H9 (cell line): ENCODE measurements around the gene BPIFB4. TPM values are rescaled to one million over a fixed set of nuclear protein-coding genes. Genes with fewer than 3 reads are reported as not detected.

Experiments
- DNase-seq: peaks from one replicate; pipeline ENCODE4 v3.0.0-alpha.2; 2017
- H2AFZ ChIP-seq: one replicate; pipeline ENCODE4 v1.6.1; 2013; ENCODE audit warnings: mild to moderate bottlenecking, low read length, control low read depth, moderate library complexity
- H2AK5ac ChIP-seq: 2 replicates; pipeline ENCODE4 v1.6.1; 2013; ENCODE audit warnings: low read length, control low read depth, mixed read lengths; ENCODE audit not compliant: insufficient read length
- H2BK120ac ChIP-seq: one replicate; pipeline ENCODE4 v1.6.1; 2013; ENCODE audit warnings: low read depth, mild to moderate bottlenecking, low read length, control low read depth, inconsistent platforms; ENCODE audit not compliant: poor library complexity, severe bottlenecking
- H2BK12ac ChIP-seq: 2 replicates; pipeline ENCODE4 v1.6.1; 2013; ENCODE audit warnings: low read length, control low read depth, mixed read lengths, low read depth; ENCODE audit not compliant: insufficient read length
- H2BK15ac ChIP-seq: 2 replicates; pipeline ENCODE4 v1.6.1; 2013; ENCODE audit warnings: low read depth, low read length, control low read depth
- H2BK20ac ChIP-seq: one replicate; pipeline ENCODE4 v1.6.1; 2013; ENCODE audit warnings: low read depth, mild to moderate bottlenecking, low read length, control low read depth, inconsistent platforms; ENCODE audit not compliant: poor library complexity, severe bottlenecking
- H2BK5ac ChIP-seq: 2 replicates; pipeline ENCODE4 v1.6.1; 2013; ENCODE audit warnings: low read length, control low read depth, mixed read lengths; ENCODE audit not compliant: insufficient read length
- H3K14ac ChIP-seq: 2 replicates; pipeline ENCODE4 v1.6.1; 2013; ENCODE audit warnings: low read length, control low read depth; ENCODE audit not compliant: insufficient read depth
- H3K18ac ChIP-seq: 2 replicates; pipeline ENCODE4 v1.6.1; 2013; ENCODE audit warnings: low read depth, mild to moderate bottlenecking, mixed read lengths, low read length, control low read depth; ENCODE audit not compliant: insufficient read length
- H3K23ac ChIP-seq: 2 replicates; pipeline ENCODE4 v1.6.1; 2013; ENCODE audit warnings: low read length, control low read depth, mixed read lengths, low read depth; ENCODE audit not compliant: insufficient read length
- H3K23me2 ChIP-seq: 2 replicates; pipeline ENCODE4 v1.6.1; 2013; ENCODE audit warnings: low read depth, mild to moderate bottlenecking, mixed read lengths, low read length, control low read depth; ENCODE audit not compliant: insufficient read length, poor library complexity, severe bottlenecking
- H3K27ac ChIP-seq: 2 replicates; pipeline ENCODE4 v1.5.1; 2013; ENCODE audit warnings: low read length, control low read depth, mixed read lengths, low read depth; ENCODE audit not compliant: insufficient read length
- H3K27me3 ChIP-seq: 2 replicates; pipeline ENCODE4 v1.6.1; 2013; ENCODE audit warnings: low read length, control low read depth, inconsistent platforms; ENCODE audit not compliant: insufficient read depth
- H3K4ac ChIP-seq: 2 replicates; pipeline ENCODE4 v1.6.1; 2013; ENCODE audit warnings: low read depth, mild to moderate bottlenecking, control low read depth, inconsistent platforms, low read length, moderate library complexity
- H3K4me1 ChIP-seq: 2 replicates; pipeline ENCODE4 v1.6.1; 2013; ENCODE audit warnings: low read length, control low read depth, inconsistent platforms; ENCODE audit not compliant: insufficient read depth
- H3K4me2 ChIP-seq: 2 replicates; pipeline ENCODE4 v1.6.1; 2013; ENCODE audit warnings: low read length, control low read depth, mixed read lengths; ENCODE audit not compliant: insufficient read length, insufficient read depth
- H3K56ac ChIP-seq: 2 replicates; pipeline ENCODE4 v1.6.1; 2013; ENCODE audit warnings: low read depth, mild to moderate bottlenecking, mixed read lengths, low read length, control low read depth; ENCODE audit not compliant: insufficient read length
- H3K79me1 ChIP-seq: 2 replicates; pipeline ENCODE4 v1.6.1; 2013; ENCODE audit warnings: low read depth, mild to moderate bottlenecking, moderate library complexity, low read length, control low read depth, inconsistent platforms; ENCODE audit not compliant: insufficient read depth, poor library complexity, severe bottlenecking
- H3K79me2 ChIP-seq: 2 replicates; pipeline ENCODE4 v1.6.1; 2013; ENCODE audit warnings: low read length, control low read depth, inconsistent platforms; ENCODE audit not compliant: insufficient read depth
- H3K9ac ChIP-seq: 2 replicates; pipeline ENCODE4 v1.6.1; 2013; ENCODE audit warnings: low read length, control low read depth, mixed read lengths; ENCODE audit not compliant: insufficient read length; ENCODE audit errors: extremely low read depth
- H3K9me3 ChIP-seq: one replicate; pipeline ENCODE4 v1.6.1; 2013; ENCODE audit warnings: low read depth, low read length, inconsistent platforms; ENCODE audit not compliant: control insufficient read depth
- H3T11ph ChIP-seq: one replicate; pipeline ENCODE4 v1.6.1; 2013; ENCODE audit warnings: mild to moderate bottlenecking, low read length, control low read depth, inconsistent platforms
- H4K20me1 ChIP-seq: one replicate; pipeline ENCODE4 v1.6.1; 2013; ENCODE audit not compliant: control insufficient read depth, insufficient read length, insufficient read depth
- H4K5ac ChIP-seq: 2 replicates; pipeline ENCODE4 v1.6.1; 2013; ENCODE audit warnings: low read depth, mild to moderate bottlenecking, mixed read lengths, low read length, control low read depth; ENCODE audit not compliant: insufficient read length
- H4K8ac ChIP-seq: replicated peaks from 2 replicates; pipeline ENCODE4 v1.6.1; 2013; ENCODE audit warnings: low read length, control low read depth, mixed read lengths, low read depth; ENCODE audit not compliant: insufficient read length
- H4K91ac ChIP-seq: 2 replicates; pipeline ENCODE4 v1.6.1; 2013; ENCODE audit warnings: low read depth, mild to moderate bottlenecking, moderate library complexity, mixed read lengths, low read length, control low read depth; ENCODE audit not compliant: insufficient read length
- H3K27ac Mint-ChIP-seq, 3 experiments: 2 replicates in 2 of 3; 3 replicates in 1 of 3; pipeline ENCODE4 v1.8.0; 2020 to 2021; ENCODE audit warnings: mixed read lengths in 3 of 3, mild to moderate bottlenecking in 1 of 3, moderate library complexity in 1 of 3
- H3K27me3 Mint-ChIP-seq: 2 replicates; pipeline ENCODE4 v1.8.0; 2021; ENCODE audit warnings: low read depth, mild to moderate bottlenecking, moderate library complexity, mixed read lengths
- H3K36me3 Mint-ChIP-seq, 3 experiments: 2 replicates in 2 of 3; 3 replicates in 1 of 3; pipeline ENCODE4 v1.8.0; 2020 to 2021; ENCODE audit warnings: low read depth in 3 of 3, mixed read lengths in 3 of 3; ENCODE audit not compliant: insufficient read depth in 1 of 3
- H3K4me1 Mint-ChIP-seq, 2 experiments: 2 replicates each; pipeline ENCODE4 v1.8.0; 2020; ENCODE audit warnings: mixed read lengths in 2 of 2
- H3K4me3 Mint-ChIP-seq, 2 experiments: 2 replicates in 1 of 2; 3 replicates in 1 of 2; pipeline ENCODE4 v1.8.0; 2020 to 2021; ENCODE audit warnings: mild to moderate bottlenecking in 2 of 2, mixed read lengths in 2 of 2, moderate library complexity in 1 of 2
- H3K9me3 Mint-ChIP-seq, 2 experiments: 2 replicates in 1 of 2; 3 replicates in 1 of 2; pipeline ENCODE4 v1.8.0; 2020; ENCODE audit warnings: mild to moderate bottlenecking in 2 of 2, mixed read lengths in 2 of 2, moderate library complexity in 1 of 2
- CTCF ChIP-seq: fragments of 200-600 bp; sonication (generic); conservative IDR thresholded peaks from 3 replicates; pipeline ENCODE4 v1.8.0; 2021; ENCODE audit warnings: antibody characterized with exemption, mild to moderate bottlenecking
- WGBS: extraction: QIAGEN DNeasy Blood & Tissue Kit; methylation state at CpG from one replicate; pipeline ENCODE4 v1.1.7; 2013; ENCODE audit warnings: missing lambda C conversion rate, low lambda C conversion rate, mixed read lengths; ENCODE audit not compliant: insufficient read length; ENCODE audit errors: extremely low coverage; 5-methylcytosine and 5-hydroxymethylcytosine counted together
- total RNA-seq: library from RNA; stranded (reverse); gene quantifications from 2 replicates; pipeline ENCODE4 v1.2.1, GENCODE V29; 2021

BPIFB4 gene
- total RNA-seq, 1 experiment from 2014 or later: not detected

GRCh38 chr20:33091693-33092092 lies 12.2 kb downstream of the BPIFB4 start:
- H3K27me3 Mint-ChIP-seq: peaks cover 15% of the 10 kb centered on the region
- Histone ChIP-seq H4K8ac (no peak overlapping the region), H3T11ph (no peak overlapping the region), H3K79me2 (no peaks in the 10 kb centered on the region), H3K27me3 (no peaks in the 10 kb centered on the region), H2BK15ac (no peak overlapping the region), H3K4ac (no peak overlapping the region), H2BK5ac (no peak overlapping the region), H2AK5ac (no peak overlapping the region), H3K9me3 (no peaks in the 10 kb centered on the region), H3K56ac (no peak overlapping the region), H2BK12ac (no peak overlapping the region), H3K4me1 (no peaks in the 10 kb centered on the region), H3K18ac (no peak overlapping the region), H3K14ac (no peak overlapping the region), H2AFZ (no peak overlapping the region), H2BK20ac (no peak overlapping the region), H3K9ac (no peak overlapping the region), H3K79me1 (no peaks in the 10 kb centered on the region), H4K20me1 (no peaks in the 10 kb centered on the region), H4K5ac (no peak overlapping the region), H3K23me2 (no peaks in the 10 kb centered on the region), H4K91ac (no peak overlapping the region), H3K23ac (no peak overlapping the region), H2BK120ac (no peak overlapping the region), H3K27ac (no peak overlapping the region), H3K4me2 (no peak overlapping the region)
- no CpG with 5 or more reads among the region's 3 CpGs for WGBS
- H3K4me3 Mint-ChIP-seq: no peak overlapping the region
- no peaks in the 10 kb centered on the region for H3K9me3 Mint-ChIP-seq
- H3K27ac Mint-ChIP-seq: no peak overlapping the region
- no peak for DNase-seq
- no peaks in the 10 kb centered on the region for H3K36me3 Mint-ChIP-seq
- no peak for TF ChIP-seq CTCF
- H3K4me1 Mint-ChIP-seq: 0 out of 4 replicates have a peak, but pooled peaks cover 0 to 2% of the 10 kb centered on the region in 2 experiments
